Right lobe of liver (tissue), 6 donors: ENCODE data around the gene VARS2. TPM values are rescaled to one million over a fixed set of nuclear protein-coding genes. Genes with fewer than 3 reads are reported as not detected.
A peak's percentile ranks its signal among the peaks of the same experiment; 100 is the strongest.

Experiments used
- ATAC-seq, 4 donors: fragments of 200-7000 bp; cut with Tn5 transposase; one replicate each; pipeline ENCODE4 v1.9.1; 2020; ENCODE audit warnings: mild to moderate bottlenecking in 4 of 4, moderate library complexity in 4 of 4
- DNase-seq, 3 donors: peaks; one replicate each; pipeline ENCODE4 v3.0.0-alpha.2; 2020
- H3K27ac ChIP-seq, 3 donors: fragments of 200-600 bp; one replicate each; pipeline ENCODE4 v1.8.0; 2022
- H3K27me3 ChIP-seq, 2 donors: fragments of 200-600 bp; one replicate each; pipeline ENCODE4 v1.8.0; 2022
- H3K36me3 ChIP-seq, 4 donors: fragments of 200-600 bp; sonication (generic) in 1 of 4; one replicate each; pipeline versions ENCODE4 v1.5.1 to v1.8.0; 2017 to 2022; ENCODE audit warnings: control low read depth in 1 of 4
- H3K4me1 ChIP-seq, 4 donors: fragments of 200-600 bp; sonication (generic) in 1 of 4; one replicate each; pipeline versions ENCODE4 v1.5.1 to v1.8.0; 2017 to 2022; ENCODE audit warnings: control low read depth in 1 of 4
- H3K4me3 ChIP-seq, 3 donors: fragments of 200-600 bp; one replicate each; pipeline ENCODE4 v1.8.0; 2022
- H3K9me3 ChIP-seq, 4 donors: fragments of 200-600 bp; sonication (generic) in 1 of 4; one replicate each; pipeline versions ENCODE4 v1.5.1 to v1.8.0; 2017 to 2022; ENCODE audit warnings: control low read depth in 1 of 4
- POLR2A ChIP-seq: fragments of 450-650 bp; IDR thresholded peaks from one replicate; pipeline ENCODE4 v1.6.1; 2017; ENCODE audit warnings: antibody characterized with exemption, mild to moderate bottlenecking
- WGBS: methylation state at CpG from one replicate; pipeline ENCODE4 v1.1.6; 2018; ENCODE audit warnings: low coverage, low lambda C conversion rate; ENCODE audit not compliant: insufficient coverage; ENCODE audit errors: missing lambda C conversion rate; 5-methylcytosine and 5-hydroxymethylcytosine counted together
- intact Hi-C, 2 donors: fragments of 100-400 bp; cut with DNase I; formaldehyde crosslinking; loops; one replicate each; pipeline versions ENCODE4 v1.11.2 to v1.14.1; 2022
- total RNA-seq, 6 experiments: library from RNA; depleted of rRNA in 2 of 6; stranded (reverse); fragments of >200 nt in 2 of 6; fragmentation: NEBNext Ultra II Directional in 3 of 6; extraction: Animal tissue kit (Norgen Biotek cat#: 25700) in 3 of 6; gene quantifications; one replicate each; pipeline versions ENCODE4 v1.1.0 to v1.2.4, GENCODE V29; 2016 to 2023
- TF ChIP-seq, protein P1 (sequence below), 4 donors: fragments of 200-600 bp in 3 of 4; fragments of 450-650 bp in 1 of 4; IDR thresholded peaks; one replicate each; pipeline versions ENCODE4 v1.5.1 to v1.8.0; 2016 to 2022; ENCODE audit warnings: antibody characterized with exemption in 4 of 4, mild to moderate bottlenecking in 2 of 4
- donor health status: DM: no; HTN: yes; CAD: no.
- donor health status: DM: no; HTN: no; CAD: no.
- donor health status: DM: no; HTN: no; CAD: no.
- donor health status: DM: no; HTN: yes; CAD: no.
- donor health status: DM: no; HTN: yes; CAD: no.

Gene VARS2
- total RNA-seq, 6 experiments from 2014 or later, result 21.5 to 36.1 (median 25.9) TPM

DNA sequence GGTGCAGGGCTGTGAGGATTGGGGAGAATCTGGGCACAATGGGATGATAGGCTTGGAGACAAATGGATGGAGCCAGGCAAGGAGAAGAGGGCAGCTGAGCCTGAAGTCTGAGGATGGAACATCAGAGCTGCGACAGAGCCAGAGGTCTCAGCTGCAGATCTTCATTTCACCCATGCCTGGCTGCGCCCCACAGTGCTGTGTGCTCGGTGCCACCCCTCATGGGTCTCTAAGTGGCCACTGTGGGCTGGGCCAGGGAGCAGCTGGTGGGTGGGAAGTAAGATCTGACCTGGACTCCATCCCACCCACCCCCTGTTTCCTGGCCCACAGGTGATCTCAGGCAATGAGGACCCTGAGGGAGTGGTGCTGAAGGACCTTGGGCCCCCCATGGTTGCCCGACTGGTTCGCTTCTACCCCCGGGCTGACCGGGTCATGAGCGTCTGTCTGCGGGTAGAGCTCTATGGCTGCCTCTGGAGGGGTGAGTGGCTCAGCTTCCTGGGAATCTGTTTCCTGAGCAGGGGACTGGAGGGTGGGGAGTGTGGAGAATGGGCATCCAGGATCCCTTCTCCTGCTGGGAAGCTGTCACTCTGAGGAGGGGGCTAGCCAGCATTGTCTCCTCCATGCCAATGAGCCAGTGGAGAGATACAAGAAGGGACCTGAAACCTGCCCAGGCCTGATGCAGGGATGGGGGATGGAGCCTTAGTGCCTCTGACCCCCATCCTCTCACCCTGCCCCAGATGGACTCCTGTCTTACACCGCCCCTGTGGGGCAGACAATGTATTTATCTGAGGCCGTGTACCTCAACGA is 23.2 kb upstream of the VARS2 start:
- TF ChIP-seq, protein P1, sequence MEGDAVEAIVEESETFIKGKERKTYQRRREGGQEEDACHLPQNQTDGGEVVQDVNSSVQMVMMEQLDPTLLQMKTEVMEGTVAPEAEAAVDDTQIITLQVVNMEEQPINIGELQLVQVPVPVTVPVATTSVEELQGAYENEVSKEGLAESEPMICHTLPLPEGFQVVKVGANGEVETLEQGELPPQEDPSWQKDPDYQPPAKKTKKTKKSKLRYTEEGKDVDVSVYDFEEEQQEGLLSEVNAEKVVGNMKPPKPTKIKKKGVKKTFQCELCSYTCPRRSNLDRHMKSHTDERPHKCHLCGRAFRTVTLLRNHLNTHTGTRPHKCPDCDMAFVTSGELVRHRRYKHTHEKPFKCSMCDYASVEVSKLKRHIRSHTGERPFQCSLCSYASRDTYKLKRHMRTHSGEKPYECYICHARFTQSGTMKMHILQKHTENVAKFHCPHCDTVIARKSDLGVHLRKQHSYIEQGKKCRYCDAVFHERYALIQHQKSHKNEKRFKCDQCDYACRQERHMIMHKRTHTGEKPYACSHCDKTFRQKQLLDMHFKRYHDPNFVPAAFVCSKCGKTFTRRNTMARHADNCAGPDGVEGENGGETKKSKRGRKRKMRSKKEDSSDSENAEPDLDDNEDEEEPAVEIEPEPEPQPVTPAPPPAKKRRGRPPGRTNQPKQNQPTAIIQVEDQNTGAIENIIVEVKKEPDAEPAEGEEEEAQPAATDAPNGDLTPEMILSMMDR (IDR thresholded peaks at IDR 0.05), result no peak
- TF ChIP-seq POLR2A, result no peak

DNA sequence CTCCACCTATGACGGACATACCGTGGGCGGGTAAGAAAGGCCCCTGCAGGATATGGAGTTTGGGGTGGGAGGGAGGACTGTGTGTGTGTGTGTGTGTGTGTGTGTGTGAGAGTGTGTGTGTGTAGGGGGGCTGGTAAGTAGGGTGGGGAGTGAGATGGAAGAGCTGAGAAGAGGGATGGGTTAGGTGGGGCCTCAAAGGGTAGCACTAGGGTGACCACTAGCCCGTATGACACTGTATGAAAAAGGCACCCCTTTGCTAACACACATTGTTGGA is 22.7 kb upstream of the VARS2 start:
- Histone ChIP-seq H3K4me3 (no peak overlapping the region), H3K27ac (no peak overlapping the region), H3K36me3 (no peaks in the 10 kb centered on the region), H3K9me3 (no peaks in the 10 kb centered on the region), H3K27me3 (no peaks in the 10 kb centered on the region), H3K4me1 (no peaks in the 10 kb centered on the region)
- DNase-seq (peak in 1 of 3 donors; percentile 24), ATAC-seq (no peak)
- no peak for TF ChIP-seq POLR2A
- 97% methylated on average over 4 of the region's 4 CpGs for WGBS
- intact Hi-C loops, result no loop called here

More for the DNA sequence above, 23.2 kb upstream of the VARS2 start:
- no peak overlapping the region for H3K27ac ChIP-seq
- DNase-seq, result peak in 1 of 3 donors; percentile 37
- H3K4me3 ChIP-seq, result no peak overlapping the region
- no peak for ATAC-seq
- no peaks in the 10 kb centered on the region for H3K4me1 ChIP-seq
- WGBS, result 88% methylated on average over 4 of the region's 12 CpGs
- H3K9me3 ChIP-seq, result no peaks in the 10 kb centered on the region
- no peaks in the 10 kb centered on the region for H3K27me3 ChIP-seq
- no peaks in the 10 kb centered on the region for H3K36me3 ChIP-seq
- intact Hi-C loops, result no loop called here

DNA sequence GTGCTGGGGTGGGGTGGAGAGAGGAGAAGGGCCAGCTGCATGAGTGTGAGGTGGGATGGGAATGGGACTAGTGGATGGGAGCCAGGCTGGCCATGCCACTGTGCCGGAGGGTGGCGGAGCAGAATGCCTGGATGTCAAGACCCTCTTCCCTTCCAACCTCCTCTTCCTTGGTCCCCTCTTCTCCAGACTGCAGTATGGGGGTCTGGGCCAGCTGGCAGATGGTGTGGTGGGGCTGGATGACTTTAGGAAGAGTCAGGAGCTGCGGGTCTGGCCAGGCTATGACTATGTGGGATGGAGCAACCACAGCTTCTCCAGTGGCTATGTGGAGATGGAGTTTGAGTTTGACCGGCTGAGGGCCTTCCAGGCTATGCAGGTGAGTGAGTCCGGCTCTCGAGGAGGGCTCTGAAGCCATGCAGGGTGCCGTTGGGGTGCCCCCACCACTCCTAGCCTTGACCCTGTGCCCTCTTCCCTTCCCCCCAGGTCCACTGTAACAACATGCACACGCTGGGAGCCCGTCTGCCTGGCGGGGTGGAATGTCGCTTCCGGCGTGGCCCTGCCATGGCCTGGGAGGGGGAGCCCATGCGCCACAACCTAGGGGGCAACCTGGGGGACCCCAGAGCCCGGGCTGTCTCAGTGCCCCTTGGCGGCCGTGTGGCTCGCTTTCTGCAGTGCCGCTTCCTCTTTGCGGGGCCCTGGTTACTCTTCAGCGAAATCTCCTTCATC is 22.1 kb upstream of the VARS2 start:
- Histone ChIP-seq H3K27ac (no peak overlapping the region), H3K4me3 (no peak overlapping the region), H3K27me3 (no peaks in the 10 kb centered on the region), H3K4me1 (no peaks in the 10 kb centered on the region), H3K9me3 (no peaks in the 10 kb centered on the region), H3K36me3 (no peaks in the 10 kb centered on the region)
- TF ChIP-seq POLR2A, result no peak
- TF ChIP-seq, protein P1 (IDR thresholded peaks at IDR 0.05), result no peak
- no peak for ATAC-seq
- intact Hi-C loops, result no loop called here
- 40% methylated on average over 1 of the region's 21 CpGs for WGBS
- DNase-seq, result peak in 1 of 3 donors; percentile 44

DNA sequence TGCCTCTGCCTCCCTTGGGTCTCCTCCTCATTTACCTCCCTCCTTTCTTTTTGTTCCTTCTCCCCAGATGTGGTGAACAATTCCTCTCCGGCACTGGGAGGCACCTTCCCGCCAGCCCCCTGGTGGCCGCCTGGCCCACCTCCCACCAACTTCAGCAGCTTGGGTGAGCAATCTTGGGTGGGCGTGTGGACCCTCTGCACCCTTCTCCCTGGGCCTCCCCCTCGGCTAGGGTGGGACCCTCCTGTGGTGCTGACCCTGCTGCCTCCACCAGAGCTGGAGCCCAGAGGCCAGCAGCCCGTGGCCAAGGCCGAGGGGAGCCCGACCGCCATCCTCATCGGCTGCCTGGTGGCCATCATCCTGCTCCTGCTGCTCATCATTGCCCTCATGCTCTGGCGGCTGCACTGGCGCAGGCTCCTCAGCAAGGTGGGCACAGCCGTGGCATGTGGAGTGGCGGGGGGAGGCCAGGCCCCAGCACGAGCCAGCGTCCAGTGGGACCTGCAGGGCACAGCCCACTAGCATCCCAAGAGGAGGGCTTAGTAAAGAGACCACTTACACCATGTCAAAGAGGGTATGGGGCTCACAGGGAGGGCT is 20.9 kb upstream of the VARS2 start:
- intact Hi-C loops, result no loop called here
- TF ChIP-seq, protein P1 (IDR thresholded peaks at IDR 0.05), result no peak
- no peak for TF ChIP-seq POLR2A
- no peaks in the 10 kb centered on the region for H3K36me3 ChIP-seq

DNA sequence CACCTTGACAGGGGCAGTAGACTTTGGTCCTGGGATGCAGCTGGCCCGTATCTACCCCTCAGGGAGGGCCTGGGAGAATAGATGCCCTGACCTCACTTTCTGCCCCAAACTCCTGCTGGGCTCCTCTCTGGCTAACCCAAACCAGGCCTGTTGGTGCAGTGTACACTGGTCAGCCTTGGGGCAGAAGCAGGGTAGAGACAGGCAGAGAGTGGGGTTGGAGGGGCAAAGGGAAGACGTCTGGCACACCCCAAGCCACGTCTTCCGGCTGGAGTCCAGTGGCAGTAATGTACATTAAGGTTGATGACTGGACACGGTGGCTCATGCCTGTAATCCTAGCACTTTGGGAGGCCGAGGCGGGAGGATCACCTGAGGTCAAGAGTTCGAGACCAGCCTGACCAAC is 20.4 kb upstream of the VARS2 start:
- Histone ChIP-seq H3K36me3 (no peaks in the 10 kb centered on the region), H3K9me3 (no peaks in the 10 kb centered on the region), H3K4me3 (no peak overlapping the region), H3K27ac (no peak overlapping the region), H3K27me3 (no peaks in the 10 kb centered on the region), H3K4me1 (no peaks in the 10 kb centered on the region)
- TF ChIP-seq, protein P1 (IDR thresholded peaks at IDR 0.05), result no peak
- no peak for TF ChIP-seq POLR2A
- WGBS, result 97% methylated on average over 6 of the region's 8 CpGs
- intact Hi-C loops, result no loop called here
- no peak for DNase-seq
- ATAC-seq, result no peak

More for the DNA sequence above, 20.9 kb upstream of the VARS2 start:
- ATAC-seq (peak in 1 of 4 donors; percentile 6), DNase-seq (peak in 1 of 3 donors; percentile 50)
- no peak overlapping the region for H3K27ac ChIP-seq
- whole genome bisulfite sequencing, result 80% methylated on average over 1 of the region's 16 CpGs
- no peak overlapping the region for H3K4me3 ChIP-seq
- H3K4me1 ChIP-seq, result no peaks in the 10 kb centered on the region
- no peaks in the 10 kb centered on the region for H3K27me3 ChIP-seq
- no peaks in the 10 kb centered on the region for H3K9me3 ChIP-seq
